ENCODE results near the gene IL15.

Gene IL15

DNA sequence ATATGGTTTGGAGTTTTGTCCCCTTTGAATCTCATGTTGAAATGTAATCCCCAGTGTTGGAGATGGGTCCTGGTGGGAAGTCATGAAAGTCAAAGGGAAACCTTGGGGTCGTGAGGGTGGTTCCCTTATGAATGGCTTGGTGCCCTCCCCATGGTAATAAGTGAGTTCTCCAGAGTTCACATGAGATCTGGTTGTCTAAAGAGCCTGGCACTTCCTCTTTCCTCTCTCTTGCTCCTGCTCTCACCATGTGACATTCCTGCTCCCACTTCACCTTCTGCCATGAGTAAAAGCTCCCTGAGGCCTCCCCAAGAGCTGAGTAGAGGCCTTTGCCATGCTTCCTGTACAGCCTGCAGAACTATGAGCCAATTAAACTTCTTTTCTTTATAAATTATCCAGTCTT is 5.5 kb upstream of the IL15 start:
- Histone ChIP-seq H3K9ac (ENCODE audit: low read depth, low read length) (no peak overlapping the region), H3K4me1 (ENCODE audit: insufficient read depth, low read length) (peaks cover 4% of the 10 kb centered on the region; the same call in 1 of the 2 replicates), H3K36me3 (ENCODE audit: insufficient read depth, low read depth, low read length) (no peaks in the 10 kb centered on the region), H3K27me3 (ENCODE audit: insufficient read depth, low read length) (peaks cover 12% of the 10 kb centered on the region), H3K4me3 (ENCODE audit: low read length) (no peak overlapping the region), H3K9me3 (ENCODE audit: insufficient read depth, low read depth, low read length) (no peaks in the 10 kb centered on the region), H3K27ac (ENCODE audit: low read length) (no peak overlapping the region)

DNA sequence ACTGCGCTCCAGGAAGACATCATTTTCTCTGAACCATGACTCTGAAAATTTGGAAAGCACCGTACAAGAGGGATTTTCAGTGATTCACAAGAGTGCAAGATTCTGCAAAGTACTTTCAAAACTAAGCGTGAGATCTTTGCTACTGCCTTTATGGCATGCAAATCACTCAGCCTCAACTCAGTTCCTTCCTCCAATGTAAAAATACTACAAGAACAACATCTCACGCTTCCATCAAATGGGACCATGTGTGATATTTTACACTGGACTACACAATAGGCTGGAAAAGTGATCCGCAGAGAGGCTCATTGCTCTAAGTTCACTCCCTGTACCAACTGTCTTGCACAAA is 674 bp upstream of the IL15 start:
- Histone ChIP-seq H3K36me3 (ENCODE audit: insufficient read depth, low read depth, low read length) (no peaks in the 10 kb centered on the region), H3K4me1 (ENCODE audit: insufficient read depth, low read length) (no peaks in the 10 kb centered on the region), H3K9ac (ENCODE audit: low read depth, low read length) (no peak overlapping the region), H3K27ac (ENCODE audit: low read length) (no peak overlapping the region), H3K27me3 (ENCODE audit: insufficient read depth, low read length) (peaks cover 45% of the 10 kb centered on the region), H3K4me3 (ENCODE audit: low read length) (peak overlapping the region; percentile 75; the same call in 1 of the 2 replicates), H3K9me3 (ENCODE audit: insufficient read depth, low read depth, low read length) (no peaks in the 10 kb centered on the region)

DNA sequence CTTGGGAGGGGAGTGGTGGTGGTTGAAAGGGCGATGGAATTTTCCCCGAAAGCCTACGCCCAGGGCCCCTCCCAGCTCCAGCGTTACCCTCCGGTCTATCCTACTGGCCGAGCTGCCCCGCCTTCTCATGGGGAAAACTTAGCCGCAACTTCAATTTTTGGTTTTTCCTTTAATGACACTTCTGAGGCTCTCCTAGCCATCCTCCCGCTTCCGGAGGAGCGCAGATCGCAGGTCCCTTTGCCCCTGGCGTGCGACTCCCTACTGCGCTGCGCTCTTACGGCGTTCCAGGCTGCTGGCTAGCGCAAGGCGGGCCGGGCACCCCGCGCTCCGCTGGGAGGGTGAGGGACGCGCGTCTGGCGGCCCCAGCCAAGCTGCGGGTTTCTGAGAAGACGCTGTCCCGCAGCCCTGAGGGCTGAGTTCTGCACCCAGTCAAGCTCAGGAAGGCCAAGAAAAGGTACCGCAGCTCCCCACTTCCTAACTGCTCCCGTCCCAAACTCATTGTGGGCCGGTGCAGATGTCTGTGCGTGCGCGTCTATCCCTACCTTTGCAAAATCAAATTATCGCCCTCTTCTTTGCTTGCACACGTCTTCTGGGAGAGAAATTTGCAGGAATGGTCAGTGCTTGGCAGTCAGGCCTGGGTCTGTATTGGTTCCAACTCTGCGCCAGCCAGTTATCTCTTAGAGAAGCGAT is 533 bp downstream of the IL15 start:
- Histone ChIP-seq H3K27me3 (ENCODE audit: insufficient read depth, low read length) (peaks cover 45% of the 10 kb centered on the region), H3K4me3 (ENCODE audit: low read length) (peak overlapping the region; percentile 75), H3K9me3 (ENCODE audit: insufficient read depth, low read depth, low read length) (no peaks in the 10 kb centered on the region), H3K27ac (ENCODE audit: low read length) (no peak overlapping the region), H3K9ac (ENCODE audit: low read depth, low read length) (no peak overlapping the region), H3K36me3 (ENCODE audit: insufficient read depth, low read depth, low read length) (no peaks in the 10 kb centered on the region), H3K4me1 (ENCODE audit: insufficient read depth, low read length) (no peaks in the 10 kb centered on the region)

DNA sequence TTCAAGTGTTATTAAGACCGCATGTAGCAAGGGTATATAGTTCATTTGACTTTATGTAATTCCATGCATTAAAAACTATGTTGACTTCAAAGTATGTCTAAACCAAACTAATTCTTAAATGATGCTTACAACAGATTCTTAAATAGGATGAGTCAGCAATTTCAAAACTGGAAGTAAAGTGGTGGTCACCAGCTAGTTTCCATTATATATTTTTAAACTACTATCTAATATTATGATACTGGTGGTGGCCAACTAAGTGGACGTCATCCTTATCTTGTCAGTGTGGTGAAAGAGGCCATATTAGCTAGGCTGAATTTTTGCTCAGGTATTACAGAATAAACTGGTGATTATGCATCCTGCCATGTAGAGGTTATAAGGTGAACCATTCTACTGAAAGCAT is 1.2 kb downstream of the IL15 start:
- Histone ChIP-seq H3K36me3 (ENCODE audit: insufficient read depth, low read depth, low read length) (no peaks in the 10 kb centered on the region), H3K9me3 (ENCODE audit: insufficient read depth, low read depth, low read length) (no peaks in the 10 kb centered on the region), H3K4me1 (ENCODE audit: insufficient read depth, low read length) (no peaks in the 10 kb centered on the region), H3K4me3 (ENCODE audit: low read length) (peak overlapping the region; percentile 75), H3K27me3 (ENCODE audit: insufficient read depth, low read length) (peaks cover 45% of the 10 kb centered on the region), H3K9ac (ENCODE audit: low read depth, low read length) (no peak overlapping the region), H3K27ac (ENCODE audit: low read length) (no peak overlapping the region)

DNA sequence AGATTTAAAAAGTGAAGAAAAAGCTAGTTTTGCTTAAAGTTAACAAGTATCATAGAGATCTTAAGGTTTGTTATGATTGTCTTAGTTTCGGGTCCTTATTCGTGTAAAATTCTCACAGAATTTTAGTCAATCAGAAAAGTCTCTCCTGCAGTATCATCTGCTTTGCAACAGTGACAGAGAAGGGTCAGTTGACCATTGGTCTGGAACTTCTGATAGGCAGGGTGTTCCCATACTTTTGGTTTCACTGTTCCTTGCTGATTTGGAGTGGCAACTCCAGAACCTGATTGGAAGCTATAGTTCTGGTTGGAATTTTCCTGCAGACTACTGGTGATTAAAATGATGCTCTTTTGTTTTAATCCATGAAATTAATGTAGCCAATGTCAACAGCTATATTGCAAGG is 1.8 kb downstream of the IL15 start:
- Histone ChIP-seq H3K9ac (ENCODE audit: low read depth, low read length) (no peak overlapping the region), H3K4me1 (ENCODE audit: insufficient read depth, low read length) (no peaks in the 10 kb centered on the region), H3K9me3 (ENCODE audit: insufficient read depth, low read depth, low read length) (no peaks in the 10 kb centered on the region), H3K27me3 (ENCODE audit: insufficient read depth, low read length) (peaks cover 45% of the 10 kb centered on the region), H3K4me3 (ENCODE audit: low read length) (no peak overlapping the region), H3K36me3 (ENCODE audit: insufficient read depth, low read depth, low read length) (no peaks in the 10 kb centered on the region), H3K27ac (ENCODE audit: low read length) (no peak overlapping the region)

DNA sequence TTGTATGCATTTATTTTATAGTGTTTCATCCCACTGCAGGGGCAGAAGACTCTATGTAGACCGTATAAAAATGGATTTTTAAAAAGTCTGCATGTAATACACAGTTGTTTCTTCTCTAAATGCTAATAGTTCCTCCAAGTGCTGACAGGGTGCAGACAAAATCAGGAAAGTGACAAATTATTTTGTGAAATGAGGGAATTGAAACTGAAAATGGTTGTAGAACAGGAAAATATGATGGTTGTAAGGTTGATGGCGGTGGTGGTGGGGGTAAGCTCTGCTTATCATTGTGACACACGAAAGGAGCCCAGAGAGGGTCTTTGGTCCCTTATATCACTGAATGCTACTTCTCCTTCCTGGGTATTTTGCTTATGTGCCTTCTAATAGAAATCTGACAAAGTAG is 4.3 kb downstream of the IL15 start:
- no peaks in the 10 kb centered on the region for H3K4me1 ChIP-seq (ENCODE audit: insufficient read depth, low read length)
- H3K36me3 ChIP-seq (ENCODE audit: insufficient read depth, low read depth, low read length), result no peaks in the 10 kb centered on the region
- H3K27ac ChIP-seq (ENCODE audit: low read length), result no peak overlapping the region
- H3K4me3 ChIP-seq (ENCODE audit: low read length), result no peak overlapping the region
- no peak overlapping the region for H3K9ac ChIP-seq (ENCODE audit: low read depth, low read length)
- no peaks in the 10 kb centered on the region for H3K9me3 ChIP-seq (ENCODE audit: insufficient read depth, low read depth, low read length)
- peaks cover 34% of the 10 kb centered on the region for H3K27me3 ChIP-seq (ENCODE audit: insufficient read depth, low read length)

DNA sequence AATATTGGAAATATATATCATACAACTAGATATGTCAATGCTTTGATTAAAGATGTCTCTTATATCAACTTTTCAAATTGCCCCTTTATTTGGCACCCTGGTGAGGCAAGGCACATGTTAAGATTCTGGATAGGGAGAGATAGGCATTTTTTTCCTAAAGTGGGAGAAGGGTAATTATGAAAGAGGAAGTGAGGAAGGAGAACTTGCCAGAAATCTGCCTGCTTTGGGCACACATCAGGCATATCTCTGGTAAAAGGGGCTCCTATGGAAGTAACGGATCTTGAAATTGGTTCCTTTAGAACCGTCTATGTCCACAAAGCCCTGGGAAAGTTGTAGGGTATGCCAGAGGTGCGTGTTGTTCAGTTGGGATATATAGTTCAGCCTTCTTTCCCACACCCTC is 5.7 kb downstream of the IL15 start:
- no peak overlapping the region for H3K4me3 ChIP-seq (ENCODE audit: low read length)
- no peak overlapping the region for H3K9ac ChIP-seq (ENCODE audit: low read depth, low read length)
- H3K27ac ChIP-seq (ENCODE audit: low read length), result no peak overlapping the region
- H3K4me1 ChIP-seq (ENCODE audit: insufficient read depth, low read length), result no peaks in the 10 kb centered on the region
- no peaks in the 10 kb centered on the region for H3K36me3 ChIP-seq (ENCODE audit: insufficient read depth, low read depth, low read length)
- peaks cover 21% of the 10 kb centered on the region for H3K27me3 ChIP-seq (ENCODE audit: insufficient read depth, low read length)
- no peaks in the 10 kb centered on the region for H3K9me3 ChIP-seq (ENCODE audit: insufficient read depth, low read depth, low read length)

DNA sequence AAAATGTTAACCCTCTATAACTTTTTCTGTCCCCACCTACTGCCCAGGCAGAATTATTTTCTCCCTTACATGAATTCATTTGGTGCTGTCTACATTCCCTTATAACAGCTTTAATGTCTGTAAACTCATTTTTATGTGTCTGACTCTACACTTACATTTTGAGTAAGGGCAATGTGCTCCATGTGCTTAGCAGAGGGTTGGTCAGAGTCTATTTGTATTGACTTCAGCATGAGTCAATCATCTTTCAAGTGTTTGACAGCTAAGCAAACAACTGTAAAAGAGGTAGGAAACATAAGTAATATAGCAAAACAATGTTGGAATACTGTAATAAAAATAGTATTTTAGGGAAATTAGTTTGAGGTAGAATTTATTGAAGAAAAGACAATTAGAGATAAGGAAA is 6.3 kb downstream of the IL15 start:
- no peak overlapping the region for H3K9ac ChIP-seq (ENCODE audit: low read depth, low read length)
- peaks cover 14% of the 10 kb centered on the region for H3K27me3 ChIP-seq (ENCODE audit: insufficient read depth, low read length)
- H3K36me3 ChIP-seq (ENCODE audit: insufficient read depth, low read depth, low read length), result no peaks in the 10 kb centered on the region
- H3K27ac ChIP-seq (ENCODE audit: low read length), result no peak overlapping the region
- H3K4me1 ChIP-seq (ENCODE audit: insufficient read depth, low read length), result no peaks in the 10 kb centered on the region
- no peak overlapping the region for H3K4me3 ChIP-seq (ENCODE audit: low read length)
- H3K9me3 ChIP-seq (ENCODE audit: insufficient read depth, low read depth, low read length), result no peaks in the 10 kb centered on the region

DNA sequence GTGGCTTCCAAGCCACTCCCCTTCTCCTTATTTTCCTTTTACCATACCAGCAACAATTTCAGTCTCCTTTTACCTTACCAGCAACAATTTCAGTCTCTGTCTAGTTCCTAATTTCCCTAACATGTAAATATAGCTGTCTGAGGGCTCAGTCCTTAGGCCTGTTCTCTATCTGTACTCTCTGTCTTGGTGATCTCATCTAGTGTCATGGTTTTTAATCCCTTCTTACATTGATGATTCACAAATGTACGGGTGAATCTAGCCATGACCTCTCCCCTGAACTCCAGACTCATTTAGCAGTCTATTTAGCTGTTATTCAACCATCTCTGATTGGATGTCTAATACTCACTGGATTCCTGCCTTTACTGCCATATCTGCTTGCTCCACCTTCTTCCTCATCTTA is 7.2 kb downstream of the IL15 start:
- Histone ChIP-seq H3K27ac (ENCODE audit: low read length) (no peak overlapping the region), H3K9ac (ENCODE audit: low read depth, low read length) (no peak overlapping the region), H3K27me3 (ENCODE audit: insufficient read depth, low read length) (peaks cover 6% of the 10 kb centered on the region), H3K36me3 (ENCODE audit: insufficient read depth, low read depth, low read length) (no peaks in the 10 kb centered on the region), H3K9me3 (ENCODE audit: insufficient read depth, low read depth, low read length) (no peaks in the 10 kb centered on the region), H3K4me1 (ENCODE audit: insufficient read depth, low read length) (no peaks in the 10 kb centered on the region), H3K4me3 (ENCODE audit: low read length) (no peak overlapping the region)

DNA sequence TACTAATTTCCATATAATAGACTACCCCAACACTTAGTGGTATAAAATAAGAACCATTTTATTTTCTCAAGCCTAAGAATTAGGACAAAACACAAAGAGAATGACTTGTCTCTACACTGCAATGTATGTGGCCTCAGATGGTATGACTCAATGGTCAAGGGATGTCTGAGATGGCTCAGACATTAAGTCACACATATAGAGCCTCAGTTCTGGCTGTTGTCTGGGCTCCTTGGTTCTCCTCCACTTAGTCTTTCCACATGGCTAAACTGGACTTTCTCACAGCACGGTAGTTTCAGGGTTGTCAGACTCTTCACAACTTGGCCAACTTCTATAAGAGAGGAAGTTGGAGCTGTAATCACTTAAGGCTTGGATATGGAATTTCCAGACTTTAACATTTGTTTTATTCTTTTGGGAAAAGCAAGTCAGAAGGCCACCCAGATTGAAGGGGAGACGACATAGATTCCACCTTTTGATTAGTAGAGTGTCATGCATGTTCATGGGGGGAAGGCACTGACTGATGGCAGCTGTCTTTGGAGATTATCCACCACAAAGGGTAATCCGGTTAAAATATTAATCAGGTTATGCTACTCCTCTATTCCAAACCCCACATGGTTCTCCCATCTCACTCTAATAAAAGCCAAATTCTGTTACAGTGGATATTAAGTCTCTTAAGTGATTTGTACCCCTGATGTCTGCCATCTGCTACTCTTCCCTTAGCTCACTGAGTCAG is 9.4 kb downstream of the IL15 start:
- Histone ChIP-seq H3K9ac (ENCODE audit: low read depth, low read length) (no peak overlapping the region), H3K36me3 (ENCODE audit: insufficient read depth, low read depth, low read length) (no peaks in the 10 kb centered on the region), H3K4me3 (ENCODE audit: low read length) (no peak overlapping the region), H3K27ac (ENCODE audit: low read length) (no peak overlapping the region), H3K4me1 (ENCODE audit: insufficient read depth, low read length) (no peaks in the 10 kb centered on the region), H3K9me3 (ENCODE audit: insufficient read depth, low read depth, low read length) (no peaks in the 10 kb centered on the region), H3K27me3 (ENCODE audit: insufficient read depth, low read length) (no peaks in the 10 kb centered on the region)

DNA sequence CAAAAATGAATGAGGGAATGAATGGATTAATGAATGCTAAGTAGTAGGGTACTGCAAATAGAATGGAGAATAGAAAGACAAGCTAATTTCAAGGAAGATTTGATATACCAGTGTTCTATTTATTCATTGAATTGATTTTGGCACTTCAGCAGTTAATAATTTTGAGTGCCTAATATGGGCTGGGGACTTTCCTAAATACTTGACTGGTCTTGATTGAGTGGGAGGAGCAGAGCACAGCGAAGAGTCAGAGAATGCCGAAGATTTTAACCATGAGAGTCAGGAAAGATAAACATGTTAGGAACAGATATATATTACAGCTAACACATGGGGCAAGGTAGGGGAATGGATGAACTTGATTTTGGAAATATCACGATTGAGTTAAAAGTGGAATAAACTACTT is 10.6 kb downstream of the IL15 start:
- Histone ChIP-seq H3K9me3 (ENCODE audit: insufficient read depth, low read depth, low read length) (no peaks in the 10 kb centered on the region), H3K36me3 (ENCODE audit: insufficient read depth, low read depth, low read length) (no peaks in the 10 kb centered on the region), H3K4me3 (ENCODE audit: low read length) (no peak overlapping the region), H3K27me3 (ENCODE audit: insufficient read depth, low read length) (no peaks in the 10 kb centered on the region), H3K4me1 (ENCODE audit: insufficient read depth, low read length) (no peaks in the 10 kb centered on the region), H3K9ac (ENCODE audit: low read depth, low read length) (no peak overlapping the region), H3K27ac (ENCODE audit: low read length) (no peak overlapping the region)

DNA sequence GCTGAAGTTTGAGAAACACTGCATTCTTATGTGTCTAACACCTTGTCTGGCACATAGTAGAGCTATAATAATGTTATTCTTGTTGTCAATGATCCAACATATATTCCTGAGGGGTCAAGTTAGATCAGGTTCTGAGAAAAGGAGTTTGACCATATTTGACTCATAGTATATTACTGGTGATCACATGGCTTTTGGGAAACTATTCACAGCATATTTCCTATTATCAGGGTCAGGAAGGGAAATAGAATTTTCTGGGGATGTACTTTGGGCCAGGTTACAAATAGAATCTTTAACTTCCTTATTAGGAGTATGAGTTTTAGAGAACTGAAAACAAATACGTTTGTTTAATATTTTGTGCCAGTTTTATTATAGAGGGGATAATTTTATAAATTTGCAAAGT is 11.6 kb downstream of the IL15 start:
- Histone ChIP-seq H3K9me3 (ENCODE audit: insufficient read depth, low read depth, low read length) (no peaks in the 10 kb centered on the region), H3K27me3 (ENCODE audit: insufficient read depth, low read length) (no peaks in the 10 kb centered on the region), H3K9ac (ENCODE audit: low read depth, low read length) (no peak overlapping the region), H3K4me3 (ENCODE audit: low read length) (no peak overlapping the region), H3K27ac (ENCODE audit: low read length) (no peak overlapping the region), H3K36me3 (ENCODE audit: insufficient read depth, low read depth, low read length) (no peaks in the 10 kb centered on the region), H3K4me1 (ENCODE audit: insufficient read depth, low read length) (no peaks in the 10 kb centered on the region)

All from iPS-20b (cell line).